IPS-20b (cell line): Measurements from ENCODE around the gene KIRREL3.

Experiments
- H3K27ac ChIP-seq: one replicate; pipeline ENCODE4 v1.5.1; 2013; ENCODE audit warnings: low read length
- H3K27me3 ChIP-seq: 2 replicates; pipeline ENCODE4 v1.6.1; 2013; ENCODE audit warnings: mild to moderate bottlenecking, low read length, inconsistent platforms; ENCODE audit not compliant: insufficient read depth
- H3K36me3 ChIP-seq: 2 replicates; pipeline ENCODE4 v1.6.1; 2013; ENCODE audit warnings: low read depth, mild to moderate bottlenecking, inconsistent platforms, low read length, moderate library complexity; ENCODE audit not compliant: insufficient read depth
- H3K4me1 ChIP-seq: 2 replicates; pipeline ENCODE4 v1.6.1; 2013; ENCODE audit warnings: mild to moderate bottlenecking, control low read depth, inconsistent platforms, low read length, moderate library complexity; ENCODE audit not compliant: insufficient read depth
- H3K4me3 ChIP-seq: 2 replicates; pipeline ENCODE4 v1.5.1; 2013; ENCODE audit warnings: mild to moderate bottlenecking, low read length, inconsistent platforms
- H3K9ac ChIP-seq: 2 replicates; pipeline ENCODE4 v1.6.1; 2013; ENCODE audit warnings: low read depth, mild to moderate bottlenecking, inconsistent platforms, low read length, moderate library complexity
- H3K9me3 ChIP-seq: 2 replicates; pipeline ENCODE4 v1.6.1; 2013; ENCODE audit warnings: mild to moderate bottlenecking, low read depth, low read length, inconsistent platforms; ENCODE audit not compliant: insufficient read depth

KIRREL3 gene

GRCh38 chr11:126766440-126766839 lies 234.1 kb downstream of the KIRREL3 start:
- Histone ChIP-seq H3K27me3 (no peaks in the 10 kb centered on the region), H3K36me3 (no peaks in the 10 kb centered on the region), H3K4me1 (no peaks in the 10 kb centered on the region), H3K27ac (no peak overlapping the region), H3K9ac (no peak overlapping the region), H3K4me3 (no peak overlapping the region), H3K9me3 (no peaks in the 10 kb centered on the region)

GRCh38 chr11:126765196-126765595 lies 235.4 kb downstream of the KIRREL3 start:
- H3K27me3 ChIP-seq = no peaks in the 10 kb centered on the region
- no peak overlapping the region for H3K4me3 ChIP-seq
- no peaks in the 10 kb centered on the region for H3K36me3 ChIP-seq
- no peak overlapping the region for H3K27ac ChIP-seq
- no peak overlapping the region for H3K9ac ChIP-seq
- no peaks in the 10 kb centered on the region for H3K9me3 ChIP-seq
- no peaks in the 10 kb centered on the region for H3K4me1 ChIP-seq

GRCh38 chr11:126764231-126764630 lies 236.3 kb downstream of the KIRREL3 start:
- Histone ChIP-seq H3K4me1 (no peaks in the 10 kb centered on the region), H3K9ac (no peak overlapping the region), H3K27me3 (no peaks in the 10 kb centered on the region), H3K9me3 (no peaks in the 10 kb centered on the region), H3K27ac (no peak overlapping the region), H3K36me3 (no peaks in the 10 kb centered on the region), H3K4me3 (no peak overlapping the region)

GRCh38 chr11:126756855-126757254 lies 243.7 kb downstream of the KIRREL3 start:
- Histone ChIP-seq H3K27me3 (no peaks in the 10 kb centered on the region), H3K4me3 (no peak overlapping the region), H3K4me1 (0 out of 2 replicates have a peak, but pooled peaks cover 3% of the 10 kb centered on the region), H3K27ac (no peak overlapping the region), H3K36me3 (no peaks in the 10 kb centered on the region), H3K9ac (no peak overlapping the region), H3K9me3 (no peaks in the 10 kb centered on the region)

GRCh38 chr11:126756421-126756820 lies 244.1 kb downstream of the KIRREL3 start:
- H3K4me1 ChIP-seq = 0 out of 2 replicates have a peak, but pooled peaks cover 3% of the 10 kb centered on the region
- H3K9me3 ChIP-seq = no peaks in the 10 kb centered on the region
- no peak overlapping the region for H3K27ac ChIP-seq
- H3K9ac ChIP-seq = no peak overlapping the region
- H3K36me3 ChIP-seq = no peaks in the 10 kb centered on the region
- no peak overlapping the region for H3K4me3 ChIP-seq
- H3K27me3 ChIP-seq = no peaks in the 10 kb centered on the region

GRCh38 chr11:126755526-126755925 lies 245.0 kb downstream of the KIRREL3 start:
- H3K27ac ChIP-seq = no peak overlapping the region
- H3K4me1 ChIP-seq = 0 out of 2 replicates have a peak, but pooled peaks cover 3% of the 10 kb centered on the region
- no peak overlapping the region for H3K4me3 ChIP-seq
- no peaks in the 10 kb centered on the region for H3K9me3 ChIP-seq
- no peaks in the 10 kb centered on the region for H3K27me3 ChIP-seq
- no peak overlapping the region for H3K9ac ChIP-seq
- no peaks in the 10 kb centered on the region for H3K36me3 ChIP-seq

GRCh38 chr11:126754591-126755426 lies 245.8 kb downstream of the KIRREL3 start:
- Histone ChIP-seq H3K36me3 (no peaks in the 10 kb centered on the region), H3K27ac (no peak overlapping the region), H3K4me1 (0 out of 2 replicates have a peak, but pooled peaks cover 3% of the 10 kb centered on the region), H3K4me3 (no peak overlapping the region), H3K9ac (no peak overlapping the region), H3K27me3 (no peaks in the 10 kb centered on the region), H3K9me3 (no peaks in the 10 kb centered on the region)

- Histone ChIP-seq H3K4me1 (0 out of 2 replicates have a peak, but pooled peaks cover 3% of the 10 kb centered on the region), H3K27me3 (no peaks in the 10 kb centered on the region), H3K9me3 (no peaks in the 10 kb centered on the region), H3K4me3 (no peak overlapping the region), H3K36me3 (no peaks in the 10 kb centered on the region), H3K27ac (no peak overlapping the region), H3K9ac (no peak overlapping the region)
Measured at GRCh38 chr11:126753990-126754389, 246.6 kb downstream of the KIRREL3 start.

- Histone ChIP-seq H3K9ac (no peak overlapping the region), H3K27me3 (no peaks in the 10 kb centered on the region), H3K4me3 (no peak overlapping the region), H3K9me3 (no peaks in the 10 kb centered on the region), H3K36me3 (no peaks in the 10 kb centered on the region), H3K27ac (no peak overlapping the region), H3K4me1 (0 out of 2 replicates have a peak, but pooled peaks cover 3% of the 10 kb centered on the region)
Measured at GRCh38 chr11:126751242-126751641, 249.3 kb downstream of the KIRREL3 start.

- H3K27me3 ChIP-seq = no peaks in the 10 kb centered on the region
- no peaks in the 10 kb centered on the region for H3K36me3 ChIP-seq
- H3K9ac ChIP-seq = no peak overlapping the region
- H3K4me1 ChIP-seq = no peaks in the 10 kb centered on the region
- H3K27ac ChIP-seq = no peak overlapping the region
- no peak overlapping the region for H3K4me3 ChIP-seq
- no peaks in the 10 kb centered on the region for H3K9me3 ChIP-seq
Measured at GRCh38 chr11:126748793-126749192, 251.8 kb downstream of the KIRREL3 start.

- no peaks in the 10 kb centered on the region for H3K27me3 ChIP-seq
- no peak overlapping the region for H3K4me3 ChIP-seq
- no peak overlapping the region for H3K9ac ChIP-seq
- H3K9me3 ChIP-seq = no peaks in the 10 kb centered on the region
- H3K4me1 ChIP-seq = no peaks in the 10 kb centered on the region
- H3K27ac ChIP-seq = no peak overlapping the region
- no peaks in the 10 kb centered on the region for H3K36me3 ChIP-seq
Measured at GRCh38 chr11:126748100-126748791, 252.3 kb downstream of the KIRREL3 start.

- no peak overlapping the region for H3K9ac ChIP-seq
- H3K27ac ChIP-seq = no peak overlapping the region
- H3K27me3 ChIP-seq = no peaks in the 10 kb centered on the region
- H3K4me1 ChIP-seq = no peaks in the 10 kb centered on the region
- H3K4me3 ChIP-seq = no peak overlapping the region
- H3K9me3 ChIP-seq = no peaks in the 10 kb centered on the region
- H3K36me3 ChIP-seq = no peaks in the 10 kb centered on the region
Measured at GRCh38 chr11:126747315-126747714, 253.3 kb downstream of the KIRREL3 start.
